Measurements from ENCODE around the gene UQCRH. TPM values are rescaled to one million over a fixed set of nuclear protein-coding genes. Genes with fewer than 3 reads are reported as not detected.

UQCRH gene
- 258 TPM for polyA plus RNA-seq (2012; ENCODE audit: insufficient read length, low read depth)

DNA sequence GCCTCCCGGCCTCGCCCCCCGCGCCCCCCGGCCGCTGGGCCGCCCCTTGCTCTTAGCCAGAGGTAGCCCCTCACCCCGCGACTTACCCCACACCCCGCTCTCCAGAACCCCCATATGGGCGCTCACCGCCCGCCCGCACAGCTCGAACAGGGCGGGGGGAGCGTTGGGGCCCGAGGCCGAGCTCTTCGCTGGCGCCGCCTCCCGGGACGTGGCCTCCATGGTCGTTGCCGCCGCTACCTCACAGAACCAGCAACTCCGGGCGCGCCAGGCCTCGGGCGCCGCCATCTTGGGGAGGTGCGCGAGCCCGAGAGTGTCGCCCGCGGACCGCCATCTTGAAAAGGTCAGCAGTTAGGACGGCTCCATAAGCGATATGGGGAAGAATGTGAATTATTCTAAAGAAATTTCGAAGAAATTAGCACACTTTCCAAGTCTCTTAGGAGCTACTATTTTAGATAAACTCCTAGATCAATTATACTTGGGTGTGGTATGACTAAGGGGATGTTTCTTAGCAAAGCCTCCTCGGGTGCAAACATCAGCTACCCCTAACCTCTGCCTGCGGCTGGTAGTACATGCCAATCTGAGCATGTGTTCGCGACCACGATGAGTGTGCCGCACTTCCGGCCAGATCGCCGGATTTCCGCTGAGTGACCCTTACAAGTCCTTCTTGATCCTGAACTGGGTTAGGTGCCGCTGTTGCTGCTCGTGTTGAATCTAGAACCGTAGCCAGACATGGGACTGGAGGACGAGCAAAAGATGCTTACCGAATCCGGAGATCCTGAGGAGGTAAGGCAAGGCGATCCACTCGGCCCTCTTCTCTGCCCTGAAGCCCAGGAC is at the start of gene UQCRH, which contains the start of gene LRRC41:
UQCRH (plus strand) TSS at position 661 of the 834 bp plus-strand sequence; CDS start at position 730, 69 bp downstream.
LRRC41 (minus strand) TSS at position 579 of the 834 bp plus-strand sequence; CDS start at position 285, 294 bp downstream.
- 0 out of 2 replicates have a peak, but pooled peaks have one; percentile 12 for TF ChIP-seq SIN3A (IDR thresholded peaks at IDR 0.05; ENCODE audit: borderline replicate concordance, insufficient read depth, low read length)
- TF ChIP-seq FOXP2 (optimal IDR thresholded peaks at IDR 0.05; ENCODE audit: borderline replicate concordance, extremely low read depth, extremely low read length, insufficient read depth), result peak; percentile 36
- TF ChIP-seq POLR2AphosphoS5 (IDR thresholded peaks at IDR 0.05; ENCODE audit: low read depth, low read length), result peak; percentile 77
- TF ChIP-seq, protein P1, sequence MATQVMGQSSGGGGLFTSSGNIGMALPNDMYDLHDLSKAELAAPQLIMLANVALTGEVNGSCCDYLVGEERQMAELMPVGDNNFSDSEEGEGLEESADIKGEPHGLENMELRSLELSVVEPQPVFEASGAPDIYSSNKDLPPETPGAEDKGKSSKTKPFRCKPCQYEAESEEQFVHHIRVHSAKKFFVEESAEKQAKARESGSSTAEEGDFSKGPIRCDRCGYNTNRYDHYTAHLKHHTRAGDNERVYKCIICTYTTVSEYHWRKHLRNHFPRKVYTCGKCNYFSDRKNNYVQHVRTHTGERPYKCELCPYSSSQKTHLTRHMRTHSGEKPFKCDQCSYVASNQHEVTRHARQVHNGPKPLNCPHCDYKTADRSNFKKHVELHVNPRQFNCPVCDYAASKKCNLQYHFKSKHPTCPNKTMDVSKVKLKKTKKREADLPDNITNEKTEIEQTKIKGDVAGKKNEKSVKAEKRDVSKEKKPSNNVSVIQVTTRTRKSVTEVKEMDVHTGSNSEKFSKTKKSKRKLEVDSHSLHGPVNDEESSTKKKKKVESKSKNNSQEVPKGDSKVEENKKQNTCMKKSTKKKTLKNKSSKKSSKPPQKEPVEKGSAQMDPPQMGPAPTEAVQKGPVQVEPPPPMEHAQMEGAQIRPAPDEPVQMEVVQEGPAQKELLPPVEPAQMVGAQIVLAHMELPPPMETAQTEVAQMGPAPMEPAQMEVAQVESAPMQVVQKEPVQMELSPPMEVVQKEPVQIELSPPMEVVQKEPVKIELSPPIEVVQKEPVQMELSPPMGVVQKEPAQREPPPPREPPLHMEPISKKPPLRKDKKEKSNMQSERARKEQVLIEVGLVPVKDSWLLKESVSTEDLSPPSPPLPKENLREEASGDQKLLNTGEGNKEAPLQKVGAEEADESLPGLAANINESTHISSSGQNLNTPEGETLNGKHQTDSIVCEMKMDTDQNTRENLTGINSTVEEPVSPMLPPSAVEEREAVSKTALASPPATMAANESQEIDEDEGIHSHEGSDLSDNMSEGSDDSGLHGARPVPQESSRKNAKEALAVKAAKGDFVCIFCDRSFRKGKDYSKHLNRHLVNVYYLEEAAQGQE (IDR thresholded peaks at IDR 0.05; ENCODE audit: insufficient read depth in 1 of 2, low read depth in 2 of 2, low read length in 2 of 2), result peak; percentile 37 to 44; a peak in 2 of 4 replicates
- TF ChIP-seq TAF1 (IDR thresholded peaks at IDR 0.05; ENCODE audit: borderline replicate concordance, insufficient read depth, low read length), result peak; percentile 87

DNA sequence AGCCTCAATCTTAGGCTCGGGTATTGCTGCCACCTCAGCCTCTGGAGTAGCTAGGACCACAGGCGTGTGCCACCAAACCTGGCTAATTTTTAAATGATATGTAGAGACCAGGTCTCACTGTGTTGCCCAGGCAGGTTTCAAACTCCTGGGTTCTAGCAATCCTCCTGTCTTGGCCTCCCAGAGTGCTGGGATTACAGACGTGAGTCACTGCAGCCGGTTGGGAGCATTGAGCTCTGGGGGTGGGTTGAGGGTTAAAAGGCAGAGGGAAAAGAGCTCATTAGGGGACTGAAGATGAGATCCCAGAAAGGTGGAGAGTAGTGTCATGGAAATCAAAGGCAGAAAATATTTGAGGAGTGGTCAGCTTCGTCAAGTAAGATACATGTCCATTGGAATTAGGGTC is 48.8 kb upstream of the UQCRH start:
- TF ChIP-seq, protein P1 (IDR thresholded peaks at IDR 0.05; ENCODE audit: insufficient read depth in 1 of 2, low read depth in 2 of 2, low read length in 2 of 2), result no peak
- TF ChIP-seq FOXP2 (optimal IDR thresholded peaks at IDR 0.05; ENCODE audit: borderline replicate concordance, extremely low read depth, extremely low read length, insufficient read depth), result no peak
- no peak for TF ChIP-seq SIN3A (IDR thresholded peaks at IDR 0.05; ENCODE audit: borderline replicate concordance, insufficient read depth, low read length)
- TF ChIP-seq POLR2AphosphoS5 (IDR thresholded peaks at IDR 0.05; ENCODE audit: low read depth, low read length), result no peak
- TF ChIP-seq TAF1 (IDR thresholded peaks at IDR 0.05; ENCODE audit: borderline replicate concordance, insufficient read depth, low read length), result no peak

DNA sequence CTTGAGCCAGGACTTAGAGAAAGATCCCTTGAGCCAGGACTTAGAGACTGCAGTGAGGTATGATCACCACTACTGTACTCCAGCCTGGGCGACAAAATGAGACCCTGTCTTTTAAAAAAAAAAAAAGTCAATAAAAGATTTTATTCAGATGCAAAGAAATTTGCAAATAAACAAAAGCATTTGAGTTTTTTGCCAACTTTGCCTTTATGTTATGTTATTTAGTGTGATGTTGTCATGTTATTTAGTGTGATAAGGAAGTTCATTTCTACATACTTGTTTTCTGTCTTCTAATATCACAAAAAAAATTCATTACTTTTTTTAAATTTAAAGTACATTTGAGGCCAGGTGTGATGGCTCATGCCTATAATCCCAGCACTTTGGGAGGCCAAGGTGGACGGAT is 47.0 kb upstream of the UQCRH start:
- TF ChIP-seq, protein P1 (IDR thresholded peaks at IDR 0.05; ENCODE audit: insufficient read depth in 1 of 2, low read depth in 2 of 2, low read length in 2 of 2), result no peak
- TF ChIP-seq FOXP2 (optimal IDR thresholded peaks at IDR 0.05; ENCODE audit: borderline replicate concordance, extremely low read depth, extremely low read length, insufficient read depth) (no peak), POLR2AphosphoS5 (IDR thresholded peaks at IDR 0.05; ENCODE audit: low read depth, low read length) (no peak), SIN3A (IDR thresholded peaks at IDR 0.05; ENCODE audit: borderline replicate concordance, insufficient read depth, low read length) (no peak), TAF1 (IDR thresholded peaks at IDR 0.05; ENCODE audit: borderline replicate concordance, insufficient read depth, low read length) (no peak)

DNA sequence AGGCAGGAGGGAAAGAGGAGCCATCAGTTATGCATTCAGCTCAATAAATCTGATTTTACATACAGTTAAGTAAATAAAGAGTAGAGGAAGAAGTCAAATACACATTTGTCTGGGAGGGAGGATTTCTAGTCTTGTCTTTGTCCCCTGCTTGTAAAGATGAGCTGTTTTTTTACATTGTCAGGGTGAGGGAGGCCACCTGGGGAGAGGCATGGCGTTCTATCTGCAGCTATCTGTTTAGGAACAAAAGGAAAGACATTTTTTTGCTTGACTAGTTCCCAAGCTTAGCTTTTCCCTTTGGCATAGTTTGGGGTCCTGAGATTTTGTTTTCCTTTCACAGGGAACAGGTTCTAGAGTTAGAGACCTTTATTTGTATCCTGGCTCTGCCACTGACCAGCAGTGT is 41.0 kb upstream of the UQCRH start:
- TF ChIP-seq SIN3A (IDR thresholded peaks at IDR 0.05; ENCODE audit: borderline replicate concordance, insufficient read depth, low read length) (no peak), POLR2AphosphoS5 (IDR thresholded peaks at IDR 0.05; ENCODE audit: low read depth, low read length) (no peak), FOXP2 (optimal IDR thresholded peaks at IDR 0.05; ENCODE audit: borderline replicate concordance, extremely low read depth, extremely low read length, insufficient read depth) (no peak), TAF1 (IDR thresholded peaks at IDR 0.05; ENCODE audit: borderline replicate concordance, insufficient read depth, low read length) (no peak)
- TF ChIP-seq, protein P1 (IDR thresholded peaks at IDR 0.05; ENCODE audit: insufficient read depth in 1 of 2, low read depth in 2 of 2, low read length in 2 of 2), result no peak

Measured in PFSK-1 (cell line).